ENCODE data around the gene VSNL1.

- TF ChIP-seq TAF1 (IDR thresholded peaks at IDR 0.05; ENCODE audit: borderline replicate concordance, low read depth, low read length) (no peak), POLR2A (IDR thresholded peaks at IDR 0.05; ENCODE audit: low read depth, low read length) (no peak), POLR2AphosphoS5 (IDR thresholded peaks at IDR 0.05; ENCODE audit: low read depth, low read length) (no peak)
Observed at GRCh38 chr2:17617516-17617915, 77.0 kb downstream of the VSNL1 start.
